DOHH2 (cell line): ENCODE data around the gene CERS6.
"Not testable (repeated sequence)": the region's sequence is repeated elsewhere in the genome, so short reads cannot be mapped to it uniquely, and the experiment has no call there.

Experiments used
- H3F3A ChIP-seq: fragments of 200-600 bp; sonication (generic), shearing (Covaris generic); 2 replicates; pipeline ENCODE4 v1.6.0; 2016; ENCODE audit warnings: antibody characterized with exemption, mild to moderate bottlenecking; ENCODE audit not compliant: control insufficient read depth, insufficient read depth
- H3K27ac ChIP-seq: fragments of 200-600 bp; sonication (generic); 2 replicates; pipeline ENCODE4 v1.5.1; 2014; ENCODE audit warnings: low read depth, mild to moderate bottlenecking, low read length, moderate library complexity
- H3K27me3 ChIP-seq: fragments of 200-600 bp; sonication (generic); 2 replicates; pipeline ENCODE4 v1.6.1; 2014; ENCODE audit warnings: mild to moderate bottlenecking, low read length, mixed read lengths; ENCODE audit not compliant: control insufficient read depth
- H3K36me3 ChIP-seq: fragments of 200-600 bp; sonication (generic); 2 replicates; pipeline ENCODE4 v1.6.1; 2014; ENCODE audit warnings: mild to moderate bottlenecking, low read length, moderate library complexity, mixed read lengths; ENCODE audit not compliant: control insufficient read depth
- H3K4me1 ChIP-seq: fragments of 200-600 bp; sonication (generic); 2 replicates; pipeline ENCODE4 v1.6.1; 2014; ENCODE audit warnings: mild to moderate bottlenecking, low read length, mixed read lengths; ENCODE audit not compliant: control insufficient read depth
- H3K4me2 ChIP-seq: fragments of 200-600 bp; sonication (generic); 2 replicates; pipeline ENCODE4 v1.6.0; 2014; ENCODE audit warnings: mild to moderate bottlenecking, low read length, moderate library complexity
- H3K4me3 ChIP-seq: fragments of 200-600 bp; sonication (generic); 2 replicates; pipeline ENCODE4 v1.5.1; 2014; ENCODE audit warnings: mild to moderate bottlenecking, low read length, mixed read lengths
- H3K79me2 ChIP-seq: fragments of 200-600 bp; sonication (generic); 2 replicates; pipeline ENCODE4 v1.6.1; 2014; ENCODE audit warnings: mild to moderate bottlenecking, low read length, mixed read lengths; ENCODE audit not compliant: control insufficient read depth
- H3K9me2 ChIP-seq: fragments of 200-600 bp; sonication (generic); replicated peaks from 2 replicates; pipeline ENCODE4 v1.6.1; 2014; ENCODE audit warnings: mild to moderate bottlenecking, low read length, mixed read lengths; ENCODE audit not compliant: control insufficient read depth
- H3K9me3 ChIP-seq: fragments of 200-600 bp; sonication (generic); 2 replicates; pipeline ENCODE4 v1.6.1; 2014; ENCODE audit warnings: antibody characterized with exemption, low read length, mixed read lengths; ENCODE audit not compliant: control insufficient read depth, insufficient read depth
- H4K20me1 ChIP-seq: fragments of 200-600 bp; sonication (generic); 2 replicates; pipeline ENCODE4 v1.6.0; 2014; ENCODE audit warnings: low read depth, mild to moderate bottlenecking, antibody characterized with exemption, low read length, moderate library complexity; ENCODE audit not compliant: control insufficient read depth, insufficient read depth
- EZH2phosphoT487 ChIP-seq: fragments of 200-600 bp; sonication (generic); IDR thresholded peaks from 2 replicates; pipeline ENCODE4 v1.6.1; 2017; ENCODE audit warnings: borderline replicate concordance, mild to moderate bottlenecking, antibody characterized with exemption, low read length, moderate library complexity, mixed read lengths
- TF ChIP-seq, protein P1 (sequence below): fragments of 200-600 bp; sonication (generic); IDR thresholded peaks from one replicate; pipeline ENCODE4 v1.5.1; 2014; ENCODE audit warnings: antibody characterized with exemption, mild to moderate bottlenecking, low read depth, low read length; ENCODE audit not compliant: poor library complexity, severe bottlenecking

Gene CERS6

DNA sequence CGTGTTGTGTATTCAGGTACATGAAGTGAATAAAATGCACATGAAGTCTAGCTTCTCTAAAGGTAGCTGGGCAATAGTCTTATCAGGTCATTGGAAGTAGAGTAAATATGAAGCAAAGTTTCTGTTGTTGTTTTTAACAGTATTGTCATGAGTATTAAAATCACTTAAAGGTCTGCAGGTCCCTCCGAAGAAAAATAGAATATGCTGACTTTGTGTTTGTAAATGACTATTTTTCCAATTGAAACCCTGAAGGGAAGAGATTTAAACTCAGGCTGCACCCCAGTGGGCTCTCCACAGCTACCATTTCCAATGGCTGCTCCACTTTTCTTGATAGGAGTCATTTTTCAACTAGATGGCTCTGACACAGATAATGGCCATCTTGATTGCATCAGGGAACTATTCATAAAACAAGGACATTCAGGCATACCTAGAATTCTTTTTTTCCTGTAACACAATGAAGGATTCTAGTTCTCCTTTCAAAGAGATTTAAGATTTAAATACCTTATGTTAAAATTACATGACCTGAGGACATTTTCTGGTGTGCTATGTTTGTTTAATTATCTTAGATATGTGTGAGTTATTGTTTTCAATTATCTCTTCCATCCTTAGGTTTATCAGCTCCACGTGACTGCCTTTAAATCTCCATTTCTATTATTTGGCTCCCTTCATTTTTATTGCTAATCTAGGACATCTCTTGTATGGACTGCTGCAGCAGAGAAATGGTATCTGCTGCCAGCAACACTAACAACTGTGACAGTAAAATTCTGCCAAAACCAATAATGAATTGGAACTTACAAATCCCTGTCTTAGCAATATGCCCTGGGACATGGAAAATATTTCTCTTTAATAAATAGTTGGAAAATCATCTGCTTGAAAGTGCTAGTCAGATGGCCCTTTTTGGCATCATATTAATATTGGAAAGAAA lies 197.2 kb downstream of the CERS6 start:
- H3K4me2 ChIP-seq: no peak overlapping the region
- no peaks in the 10 kb centered on the region for H3F3A ChIP-seq
- H3K4me3 ChIP-seq: no peak overlapping the region

DNA sequence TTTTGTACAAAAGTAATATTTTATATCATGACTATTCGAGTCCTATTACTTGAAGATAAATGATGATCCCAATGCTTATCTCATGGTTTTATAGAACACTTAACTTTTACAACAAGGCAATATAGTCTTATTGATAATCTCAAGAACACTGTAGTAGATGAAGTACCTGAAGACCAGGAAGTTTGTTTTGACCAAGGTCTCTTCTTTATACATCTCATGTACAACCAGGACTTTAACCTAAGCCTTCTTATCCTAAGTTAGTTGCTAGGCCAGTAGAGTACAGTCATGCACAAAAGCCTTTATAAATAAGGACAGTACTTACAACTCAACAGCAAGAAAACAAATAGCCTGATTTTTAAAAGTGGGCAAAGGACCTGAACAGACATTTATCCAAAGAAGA lies 198.6 kb downstream of the CERS6 start:
- no peak overlapping the region for H3K4me2 ChIP-seq
- H3K27ac ChIP-seq: no peak overlapping the region
- H3K9me3 ChIP-seq: no peaks in the 10 kb centered on the region
- no peaks in the 10 kb centered on the region for H3K27me3 ChIP-seq
- no peak overlapping the region for H3K4me3 ChIP-seq
- no peaks in the 10 kb centered on the region for H3F3A ChIP-seq
- H3K36me3 ChIP-seq: no peaks in the 10 kb centered on the region
- no peaks in the 10 kb centered on the region for H3K4me1 ChIP-seq
- no peaks in the 10 kb centered on the region for H3K79me2 ChIP-seq
- no peak for TF ChIP-seq EZH2phosphoT487
- TF ChIP-seq, protein P1, sequence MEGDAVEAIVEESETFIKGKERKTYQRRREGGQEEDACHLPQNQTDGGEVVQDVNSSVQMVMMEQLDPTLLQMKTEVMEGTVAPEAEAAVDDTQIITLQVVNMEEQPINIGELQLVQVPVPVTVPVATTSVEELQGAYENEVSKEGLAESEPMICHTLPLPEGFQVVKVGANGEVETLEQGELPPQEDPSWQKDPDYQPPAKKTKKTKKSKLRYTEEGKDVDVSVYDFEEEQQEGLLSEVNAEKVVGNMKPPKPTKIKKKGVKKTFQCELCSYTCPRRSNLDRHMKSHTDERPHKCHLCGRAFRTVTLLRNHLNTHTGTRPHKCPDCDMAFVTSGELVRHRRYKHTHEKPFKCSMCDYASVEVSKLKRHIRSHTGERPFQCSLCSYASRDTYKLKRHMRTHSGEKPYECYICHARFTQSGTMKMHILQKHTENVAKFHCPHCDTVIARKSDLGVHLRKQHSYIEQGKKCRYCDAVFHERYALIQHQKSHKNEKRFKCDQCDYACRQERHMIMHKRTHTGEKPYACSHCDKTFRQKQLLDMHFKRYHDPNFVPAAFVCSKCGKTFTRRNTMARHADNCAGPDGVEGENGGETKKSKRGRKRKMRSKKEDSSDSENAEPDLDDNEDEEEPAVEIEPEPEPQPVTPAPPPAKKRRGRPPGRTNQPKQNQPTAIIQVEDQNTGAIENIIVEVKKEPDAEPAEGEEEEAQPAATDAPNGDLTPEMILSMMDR: no peak
- no peaks in the 10 kb centered on the region for H4K20me1 ChIP-seq
- H3K9me2 ChIP-seq: no peaks in the 10 kb centered on the region

More for the DNA sequence above, 197.2 kb downstream of the CERS6 start:
- TF ChIP-seq, protein P1: no peak
- TF ChIP-seq EZH2phosphoT487: no peak
- Histone ChIP-seq H3K27ac (no peak overlapping the region), H3K4me1 (no peaks in the 10 kb centered on the region), H3K27me3 (no peaks in the 10 kb centered on the region), H4K20me1 (no peaks in the 10 kb centered on the region), H3K9me3 (no peaks in the 10 kb centered on the region), H3K36me3 (no peaks in the 10 kb centered on the region), H3K9me2 (no peaks in the 10 kb centered on the region), H3K79me2 (no peaks in the 10 kb centered on the region)

- no peak overlapping the region for H3K27ac ChIP-seq
- H3K9me2 ChIP-seq: no peaks in the 10 kb centered on the region
- no peaks in the 10 kb centered on the region for H4K20me1 ChIP-seq
- no peaks in the 10 kb centered on the region for H3K9me3 ChIP-seq
- no peaks in the 10 kb centered on the region for H3K36me3 ChIP-seq
- H3K4me3 ChIP-seq: no peak overlapping the region
- no peaks in the 10 kb centered on the region for H3F3A ChIP-seq
- no peaks in the 10 kb centered on the region for H3K27me3 ChIP-seq
- no peaks in the 10 kb centered on the region for H3K4me1 ChIP-seq
- H3K4me2 ChIP-seq: no peak overlapping the region
- no peak for TF ChIP-seq EZH2phosphoT487
- TF ChIP-seq, protein P1: no peak
- H3K79me2 ChIP-seq: no peaks in the 10 kb centered on the region
These were observed 199.1 kb downstream of the CERS6 start for GRCh38 chr2:168655207-168655606.

DNA sequence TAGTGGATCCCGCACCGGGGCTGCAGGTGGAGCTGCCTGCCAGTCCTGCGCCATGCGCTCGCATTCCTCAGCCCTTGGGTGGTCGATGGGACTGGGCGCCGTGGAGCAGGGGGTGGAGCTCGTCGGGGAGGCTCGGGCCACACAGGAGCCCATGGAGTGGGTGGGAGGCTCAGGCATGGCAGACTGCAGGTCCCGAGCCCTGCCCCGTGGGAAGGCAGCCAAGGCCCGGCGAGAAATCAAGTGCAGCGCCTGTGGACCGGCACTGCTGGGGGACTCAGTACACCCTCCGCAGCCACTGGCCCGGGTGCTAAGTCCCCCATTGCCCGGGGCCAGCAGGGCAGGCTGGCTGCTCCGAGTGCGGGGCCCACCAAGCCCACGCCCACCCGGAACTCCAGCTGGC lies 201.3 kb downstream of the CERS6 start:
- H3K9me2 ChIP-seq, H3K4me1 ChIP-seq, H3K4me3 ChIP-seq, H3K79me2 ChIP-seq, H3F3A ChIP-seq, H3K36me3 ChIP-seq, H3K27ac ChIP-seq, H3K9me3 ChIP-seq, H4K20me1 ChIP-seq, H3K27me3 ChIP-seq, H3K4me2 ChIP-seq: not testable (repeated sequence)
